Measurements from ENCODE around the gene METTL17.
"Not testable (repeated sequence)": the region's sequence is repeated elsewhere in the genome, so short reads cannot be mapped to it uniquely, and the experiment has no call there.

The METTL17 gene

GRCh38 chr14:20989787-20990600 lies at the start of gene METTL17:
TSS of gene METTL17 (plus strand) at chr14:20989980. CDS start at chr14:20990003, 23 bp downstream.
- peak; percentile 92 for DNase-seq

- DNase-seq = not testable (repeated sequence)
Observed at GRCh38 chr14:20945146-20945545, 44.6 kb upstream of the METTL17 start.

- DNase-seq = not testable (repeated sequence)
Observed at GRCh38 chr14:20946707-20947106, 43.1 kb upstream of the METTL17 start.

- DNase-seq = not testable (repeated sequence)
Observed at GRCh38 chr14:20954736-20955537, 34.8 kb upstream of the METTL17 start, which contains the start of gene RNASE2. TSS of gene RNASE2 (plus strand) at chr14:20955487. CDS start at chr14:20955772, 285 bp downstream.

GRCh38 chr14:20955538-20955873 lies 34.3 kb upstream of the METTL17 start:
- not testable (repeated sequence) for DNase-seq

- no peak for DNase-seq
Observed at GRCh38 chr14:20956376-20956976, 33.3 kb upstream of the METTL17 start.

- not testable (repeated sequence) for DNase-seq
Observed at GRCh38 chr14:20958946-20959345, 30.8 kb upstream of the METTL17 start.

- DNase-seq = no peak
Observed at GRCh38 chr14:20969336-20969735, 20.4 kb upstream of the METTL17 start.

GRCh38 chr14:20970647-20970982 lies 19.2 kb upstream of the METTL17 start:
- no peak for DNase-seq

GRCh38 chr14:20970983-20971704 lies 18.6 kb upstream of the METTL17 start:
- peak; percentile 73 for DNase-seq

- DNase-seq = no peak
Observed at GRCh38 chr14:20971705-20972021, 18.1 kb upstream of the METTL17 start.

GRCh38 chr14:20973501-20973900 lies 16.3 kb upstream of the METTL17 start:
- DNase-seq = no peak

- no peak for DNase-seq
Observed at GRCh38 chr14:20976291-20976690, 13.5 kb upstream of the METTL17 start.

GRCh38 chr14:20978687-20979086 lies 11.1 kb upstream of the METTL17 start:
- DNase-seq = no peak

- DNase-seq = no peak
Observed at GRCh38 chr14:20980906-20981305, 8.9 kb upstream of the METTL17 start.

- no peak for DNase-seq
Observed at GRCh38 chr14:20982646-20983369, 7.0 kb upstream of the METTL17 start.

GRCh38 chr14:20985650-20986049 lies 4.1 kb upstream of the METTL17 start:
- DNase-seq = not testable (repeated sequence)

GRCh38 chr14:20986811-20987210 lies 3.0 kb upstream of the METTL17 start:
- DNase-seq = no peak

GRCh38 chr14:20988717-20989470 lies 886 bp upstream of the METTL17 start:
- no peak for DNase-seq

GRCh38 chr14:20989471-20989786 lies 351 bp upstream of the METTL17 start:
- DNase-seq = no peak

GRCh38 chr14:20996521-20996920 lies 6.7 kb downstream of the METTL17 start:
- no peak for DNase-seq

- no peak for DNase-seq
Observed at GRCh38 chr14:20997115-20997514, 7.3 kb downstream of the METTL17 start.
